Endometrial microvascular endothelial cells (primary cell): ENCODE data around the gene CYP39A1. TPM values are rescaled to one million over a fixed set of nuclear protein-coding genes. Genes with fewer than 3 reads are reported as not detected.

ENCODE experiments used
- in situ Hi-C: cut with HindIII; loops from 2 replicates; pipeline ENCODE4 v1.10.0; 2017; ENCODE audit warnings: low sequenced_read_pairs, low pct_unique_long_range_greater_than_20kb; ENCODE audit errors: inconsistent ontology term
- total RNA-seq: library from RNA; depleted of rRNA; stranded (reverse); fragments of >200 nt; gene quantifications from one replicate; pipeline ENCODE4 v1.2.3, GENCODE V29; 2015; ENCODE audit errors: inconsistent ontology term

Gene CYP39A1
- total RNA-seq, 1 donor from 2014 or later: 0.09 TPM

- in situ Hi-C loops: no loop called here
Measured at GRCh38 chr6:46538800-46539480, 113.7 kb downstream of the CYP39A1 start.

GRCh38 chr6:46530896-46531295 lies 121.7 kb downstream of the CYP39A1 start:
- in situ Hi-C loops: no loop called here

DNA sequence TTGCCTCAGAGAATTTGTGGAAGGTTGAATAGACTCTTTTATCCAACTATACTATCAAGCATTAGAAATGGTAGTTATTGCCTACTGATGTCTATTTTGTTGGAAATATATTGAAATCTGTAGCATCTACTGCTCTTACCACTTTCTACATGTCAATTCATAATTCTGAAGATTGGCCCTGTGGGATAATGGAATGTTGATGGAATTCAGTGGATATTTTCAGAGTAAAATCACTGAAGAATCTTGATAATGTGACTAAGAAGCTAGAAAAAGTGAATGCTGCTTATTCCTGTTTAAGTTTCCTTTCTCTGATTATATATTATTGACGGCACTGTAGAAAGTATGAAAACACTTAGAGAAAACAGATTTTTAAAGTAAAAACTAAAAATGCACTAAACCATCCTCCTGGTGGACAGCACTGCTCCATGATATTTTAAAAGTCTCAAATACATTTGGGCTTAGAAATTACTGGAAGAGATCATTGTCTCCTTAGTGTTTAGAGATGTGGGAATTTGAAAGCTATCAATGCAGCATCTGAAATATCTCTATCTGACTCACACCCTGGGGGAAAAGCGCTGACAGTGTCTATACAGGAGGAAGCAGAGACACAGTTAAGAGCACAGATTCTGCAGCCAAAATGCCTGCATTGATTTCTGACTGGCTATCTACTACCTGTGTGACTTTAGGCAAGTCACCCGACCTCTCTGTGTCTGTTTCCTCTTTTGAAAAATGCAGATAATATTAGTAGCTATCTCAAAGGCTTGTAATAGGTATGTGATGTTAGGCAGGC lies 123.5 kb downstream of the CYP39A1 start:
- in situ Hi-C loops: no loop called here

DNA sequence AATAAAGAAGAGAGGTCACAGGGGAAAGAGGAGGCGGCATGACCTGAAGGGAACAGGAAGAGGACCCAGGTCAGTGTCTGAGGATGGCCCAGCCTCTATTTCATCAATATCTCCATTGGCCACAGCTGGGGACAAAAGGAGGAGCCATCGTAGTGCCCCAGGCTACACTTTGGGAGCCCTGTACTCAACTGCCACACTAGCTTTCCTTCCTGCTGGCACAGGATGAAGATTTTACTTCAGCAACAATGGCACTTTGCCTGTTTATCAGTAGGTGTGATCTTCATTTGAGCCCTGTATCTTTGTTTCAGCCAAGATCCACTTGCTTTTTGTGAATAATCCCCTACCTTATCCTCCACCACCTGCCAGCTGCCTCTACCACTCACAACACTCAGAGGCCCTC lies 126.0 kb downstream of the CYP39A1 start:
- in situ Hi-C loops: no loop called here

DNA sequence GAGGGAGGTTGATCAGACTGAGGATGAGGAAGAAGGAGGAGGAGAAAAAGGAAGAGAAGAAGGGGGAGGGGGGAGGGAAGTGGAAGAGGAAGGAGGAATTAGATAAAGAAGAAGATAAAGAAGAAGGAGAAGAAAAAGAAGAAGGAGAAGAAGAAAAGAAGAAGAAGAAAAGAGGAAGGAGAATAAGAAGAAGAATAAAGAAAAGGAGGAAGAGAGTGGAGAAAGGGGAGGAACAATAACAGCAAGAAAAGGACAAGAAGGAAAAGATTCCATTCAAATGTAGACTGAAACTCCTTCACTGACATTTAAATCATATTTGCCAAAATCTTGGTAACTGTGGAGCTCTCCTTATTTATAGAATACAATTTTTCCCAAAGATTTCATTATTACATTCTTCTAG lies 127.0 kb downstream of the CYP39A1 start:
- in situ Hi-C loops: no loop called here

DNA sequence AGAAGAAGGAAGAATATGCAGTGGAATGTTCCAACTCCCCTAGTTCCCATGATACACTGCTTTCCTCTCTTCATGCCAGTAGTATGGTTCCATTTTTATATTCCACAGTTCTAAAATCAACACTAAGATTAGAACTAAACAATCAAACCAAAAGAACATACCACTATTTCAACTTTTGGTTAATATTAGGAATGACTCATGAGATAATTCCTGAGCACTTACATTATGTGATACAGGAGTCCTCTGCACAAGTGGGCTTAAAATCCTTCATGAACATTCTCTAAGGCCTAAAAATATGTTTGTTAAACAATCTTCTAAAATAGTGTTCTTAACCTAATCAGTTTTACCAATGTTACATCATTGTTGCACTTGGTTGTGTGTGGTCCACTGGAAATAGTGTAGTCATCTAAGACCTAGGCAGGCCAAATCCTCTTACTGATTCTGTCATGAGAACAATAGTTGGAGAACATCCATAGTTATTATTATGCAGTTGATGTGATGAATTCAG lies 131.1 kb downstream of the CYP39A1 start:
- in situ Hi-C loops: no loop called here

DNA sequence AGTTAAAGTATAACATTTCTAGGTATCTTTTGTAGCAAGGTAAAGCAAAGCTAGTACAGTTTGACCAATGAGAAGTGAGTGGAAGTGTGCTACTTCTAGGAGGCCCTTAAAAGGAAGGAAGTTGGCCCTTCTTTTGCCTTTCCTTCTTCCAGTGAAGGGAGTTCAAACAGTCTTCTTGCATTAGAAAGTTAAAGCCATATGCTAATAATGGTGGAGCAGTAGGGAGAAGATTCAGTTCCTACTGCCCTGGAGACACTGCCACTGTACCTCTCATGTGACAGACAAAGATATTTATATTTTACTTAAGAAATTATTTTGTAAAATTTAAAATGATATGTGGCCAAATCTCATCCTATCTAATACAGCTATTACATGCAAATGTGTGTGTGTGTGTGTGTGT lies 135.4 kb downstream of the CYP39A1 start:
- in situ Hi-C loops: no loop called here

GRCh38 chr6:46513533-46513932 lies 139.1 kb downstream of the CYP39A1 start:
- in situ Hi-C loops: no loop called here

DNA sequence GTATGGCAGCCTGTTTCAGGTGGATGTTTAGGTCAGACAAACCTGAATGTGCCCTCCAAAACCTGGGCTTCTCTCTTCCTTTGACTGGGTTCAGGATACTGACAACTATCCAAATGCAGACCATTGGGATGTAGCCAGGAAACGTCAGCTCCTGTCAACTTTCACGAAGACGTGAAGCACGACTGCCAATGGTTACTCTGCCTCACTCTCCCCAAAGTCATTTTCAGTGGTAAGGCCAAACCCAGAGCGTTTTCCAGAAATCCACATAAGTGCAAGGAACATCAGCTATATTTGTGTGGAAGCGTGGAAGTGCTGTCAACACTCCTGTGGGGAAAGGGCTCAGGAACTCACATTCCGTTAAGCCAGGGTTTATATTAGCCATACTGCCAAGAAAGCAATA lies 141.3 kb downstream of the CYP39A1 start:
- in situ Hi-C loops: no loop called here

- in situ Hi-C loops: no loop called here
Measured at GRCh38 chr6:46510651-46511050, 142.0 kb downstream of the CYP39A1 start.

- in situ Hi-C loops: no loop called here
Measured at GRCh38 chr6:46509981-46510510, 142.6 kb downstream of the CYP39A1 start.

- in situ Hi-C loops: no loop called here
Measured at GRCh38 chr6:46509063-46509462, 143.6 kb downstream of the CYP39A1 start.

DNA sequence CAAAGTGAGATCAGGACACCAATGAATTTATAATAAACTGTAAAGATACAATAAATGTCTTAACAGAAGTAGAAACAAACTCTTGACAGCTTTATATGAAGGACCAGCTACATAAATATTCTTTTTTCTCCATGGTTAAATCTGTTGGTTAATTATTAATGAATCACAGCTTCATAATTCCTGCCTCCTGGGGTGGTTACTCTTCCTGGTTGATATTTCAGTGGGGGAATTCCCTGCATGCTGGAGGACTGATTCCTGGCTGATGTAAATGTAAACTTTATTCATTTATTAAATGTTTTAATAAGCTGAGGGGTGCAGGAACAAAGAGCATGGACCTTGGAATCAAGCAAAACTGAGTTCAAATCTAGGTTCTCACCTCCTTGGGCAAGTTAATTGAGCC lies 145.2 kb downstream of the CYP39A1 start:
- in situ Hi-C loops: no loop called here

DNA sequence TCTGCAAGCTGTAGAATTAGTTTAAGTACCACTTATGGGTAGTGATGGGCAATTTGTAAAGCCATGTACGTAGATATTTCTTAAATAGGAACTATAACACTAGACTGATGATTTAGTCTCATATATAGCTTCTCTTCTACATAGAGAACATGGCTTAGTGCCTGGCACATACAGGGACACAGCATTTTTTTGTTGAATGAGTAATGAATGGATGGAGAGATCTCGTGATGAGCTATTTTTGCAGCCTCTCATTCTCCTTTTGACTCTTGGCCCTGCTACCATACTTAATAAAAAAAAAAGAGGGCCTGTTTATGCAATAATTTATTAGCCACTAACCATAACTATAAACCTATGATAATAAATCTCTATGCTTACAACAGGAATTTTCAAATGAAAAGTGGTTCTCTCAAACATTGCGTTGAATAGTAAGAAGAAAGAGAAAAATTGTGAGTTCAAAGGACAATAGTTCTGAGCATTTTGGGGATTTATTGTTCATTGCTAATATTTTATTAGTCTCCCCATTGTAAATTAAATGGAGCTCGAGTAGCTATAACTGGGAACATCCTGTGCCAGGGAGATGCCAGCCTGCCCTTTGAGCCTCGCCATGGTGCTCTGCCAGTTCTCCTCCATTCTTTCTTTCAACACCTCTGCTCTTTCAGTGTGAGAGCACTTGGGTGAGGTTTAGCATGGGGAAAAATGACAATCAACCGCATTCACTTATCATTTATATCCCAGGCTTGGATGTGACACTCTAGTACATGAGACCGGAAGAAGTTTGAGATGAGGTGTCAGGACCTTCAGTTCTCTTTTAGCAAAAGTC lies 146.7 kb downstream of the CYP39A1 start:
- in situ Hi-C loops: no loop called here

DNA sequence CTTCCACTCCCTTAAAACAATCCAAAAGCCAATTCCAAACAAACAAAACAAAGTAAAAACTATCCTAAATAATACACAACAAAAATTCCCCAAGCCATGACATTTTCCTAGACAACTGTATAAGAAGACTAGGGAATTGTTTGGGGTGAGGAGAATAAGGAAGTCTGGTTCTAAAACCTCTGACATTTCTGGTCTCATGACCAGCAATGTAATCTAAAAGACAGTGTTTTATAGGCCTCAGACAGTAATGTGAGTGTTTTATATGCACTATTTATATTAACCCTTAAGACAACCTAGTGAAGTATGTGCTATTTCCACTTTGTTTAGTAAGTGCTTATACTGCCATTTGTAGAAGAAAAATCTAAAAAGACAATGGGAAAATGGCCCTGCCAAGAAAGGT lies 148.4 kb downstream of the CYP39A1 start:
- in situ Hi-C loops: no loop called here

DNA sequence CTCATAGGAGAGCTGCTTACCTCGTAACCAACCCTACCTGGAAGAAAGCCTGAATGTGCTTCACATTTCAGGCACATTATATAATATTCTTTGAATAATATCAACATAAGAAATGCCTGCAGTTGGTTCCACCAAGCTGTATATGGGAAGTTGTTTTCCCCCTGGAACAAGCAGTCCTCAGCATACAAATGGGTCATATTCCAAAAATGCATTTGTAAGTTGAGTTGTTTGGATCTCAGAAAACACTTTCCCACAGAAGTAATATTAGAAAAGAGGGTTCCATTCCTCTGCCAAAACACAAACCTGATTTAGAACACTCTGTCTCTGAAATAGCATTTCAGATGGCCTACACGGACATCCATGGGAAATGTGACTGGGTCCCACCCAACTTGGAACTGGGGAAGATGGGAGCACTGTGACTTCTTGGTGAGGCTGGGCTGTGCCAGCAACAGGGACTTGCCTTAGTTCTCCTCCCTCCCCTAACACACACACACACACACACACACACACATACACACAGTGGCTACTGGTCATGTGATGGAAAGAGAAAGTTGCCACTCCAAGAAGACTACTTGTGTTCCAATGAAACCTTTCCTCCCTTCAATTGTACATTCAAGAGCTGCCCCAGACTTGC lies 150.0 kb downstream of the CYP39A1 start:
- in situ Hi-C loops: no loop called here

- in situ Hi-C loops: no loop called here
Measured at GRCh38 chr6:46501136-46502089, 151.2 kb downstream of the CYP39A1 start.

- in situ Hi-C loops: no loop called here
Measured at GRCh38 chr6:46500382-46500781, 152.2 kb downstream of the CYP39A1 start.
